SIG-M5 (cell line): ENCODE results near the gene LEO1.

ENCODE experiments used
- DNase-seq: peaks from one replicate; lab custom pipeline; 2025; lab: John Stamatoyannopoulos, UW

Gene LEO1

DNA sequence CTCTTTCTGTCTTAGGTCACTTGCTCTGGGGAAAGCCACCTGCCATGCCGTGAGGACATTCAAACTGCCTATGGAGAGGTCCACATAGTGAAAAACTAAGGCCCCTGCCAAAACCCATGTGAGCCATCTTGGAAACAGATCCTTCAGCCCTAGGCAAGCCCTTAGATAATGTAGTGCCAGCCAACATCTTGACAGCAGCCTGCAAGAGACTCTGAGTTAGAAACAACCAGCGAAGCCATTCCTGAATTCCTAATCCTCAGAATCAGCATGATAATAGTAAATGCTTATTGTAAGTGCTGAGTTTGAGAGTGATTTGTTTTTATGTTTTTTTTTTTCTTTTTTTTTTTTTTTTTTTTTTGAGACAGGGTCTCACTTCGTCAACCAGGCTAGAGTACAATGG, 40.6 kb downstream of the LEO1 start:
- DNase-seq = no peak

- DNase-seq = no peak
These were observed 44.8 kb downstream of the LEO1 start for GRCh38 chr15:51926809-51927208.

GRCh38 chr15:51924156-51925068, 47.2 kb downstream of the LEO1 start:
- DNase-seq = no peak

DNA sequence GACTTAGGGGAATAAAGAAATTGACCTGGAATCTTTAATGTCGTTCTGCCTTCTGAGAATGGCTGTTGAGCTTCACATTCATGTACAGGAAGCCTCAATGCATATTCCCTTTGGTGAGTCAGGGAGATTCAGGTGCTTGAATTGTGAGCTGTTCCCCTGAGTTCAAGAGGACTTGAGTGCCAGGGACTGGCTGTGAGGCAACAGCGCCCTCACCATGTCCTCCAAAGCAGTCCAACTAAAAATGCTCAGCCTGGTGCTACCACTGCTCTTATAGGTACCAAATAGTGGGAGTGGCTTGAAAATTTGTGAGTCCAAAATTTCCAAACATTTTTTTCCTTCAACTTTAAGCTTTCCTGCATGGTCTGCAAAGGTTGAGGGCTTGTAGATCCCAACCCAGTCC, 54.1 kb downstream of the LEO1 start:
- DNase-seq = no peak

DNA sequence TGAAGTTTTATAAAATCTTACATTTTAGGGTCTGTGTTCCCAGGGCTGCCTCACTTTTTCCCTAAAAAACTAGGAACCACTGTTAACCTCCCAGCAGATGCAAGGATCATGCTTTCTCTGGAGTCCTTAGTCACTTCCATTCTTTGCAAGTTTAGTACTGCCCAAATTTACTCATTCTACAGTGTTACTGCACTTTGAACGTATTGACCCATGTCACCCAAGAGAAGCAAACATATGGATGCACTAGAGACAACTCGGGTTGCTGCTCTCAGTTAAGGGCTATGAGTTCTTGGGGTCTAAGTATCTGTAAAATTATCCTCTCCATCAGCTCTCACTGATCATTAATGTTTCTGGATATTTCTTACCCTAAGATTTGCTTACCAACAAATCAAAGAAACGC, 59.0 kb downstream of the LEO1 start:
- DNase-seq = no peak

- no peak for DNase-seq
These were observed 62.0 kb downstream of the LEO1 start for GRCh38 chr15:51909584-51909983.

DNA sequence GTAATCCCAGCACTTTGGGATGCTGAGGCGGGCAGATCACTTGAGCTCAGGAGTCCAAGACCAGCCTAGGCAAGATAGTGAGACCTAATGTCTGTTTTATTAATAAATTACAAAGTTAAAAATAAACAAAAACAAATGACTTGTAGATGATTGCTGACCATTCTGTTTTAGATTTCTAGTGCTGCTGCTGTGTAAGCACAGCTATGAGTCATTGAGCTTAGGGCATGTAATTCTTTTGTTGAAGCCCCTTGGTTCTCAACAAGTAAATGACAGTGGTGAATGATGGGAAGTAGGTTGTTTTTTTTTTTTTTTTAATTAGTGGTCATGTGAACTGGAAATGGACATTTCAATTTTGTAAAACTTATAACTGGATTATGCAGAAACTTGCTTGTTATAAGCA, 63.3 kb downstream of the LEO1 start:
- no peak for DNase-seq

GRCh38 chr15:51907136-51907862, 64.3 kb downstream of the LEO1 start:
- DNase-seq = no peak

GRCh38 chr15:51904931-51905330, 66.6 kb downstream of the LEO1 start:
- no peak for DNase-seq

GRCh38 chr15:51904421-51904820, 67.2 kb downstream of the LEO1 start:
- no peak for DNase-seq

DNA sequence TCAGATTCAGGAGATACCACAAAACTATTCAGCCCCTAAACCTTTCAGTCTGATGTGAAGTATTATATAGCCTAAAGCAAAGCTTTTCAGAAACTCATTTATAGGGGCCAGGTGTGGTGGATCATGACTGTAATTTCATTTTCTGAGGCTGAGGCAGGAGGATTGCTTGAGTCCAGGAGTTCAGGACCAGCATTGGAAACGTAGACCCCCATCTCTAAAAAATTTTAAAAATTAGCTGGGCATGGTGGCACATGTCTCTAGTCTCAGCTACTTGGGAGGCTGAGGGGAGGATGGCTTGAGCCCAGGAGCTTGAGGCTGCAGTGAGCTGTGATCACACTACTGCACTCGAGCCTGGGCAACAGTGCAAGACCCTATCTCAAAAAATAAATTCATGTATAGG, 82.1 kb downstream of the LEO1 start:
- no peak for DNase-seq

DNA sequence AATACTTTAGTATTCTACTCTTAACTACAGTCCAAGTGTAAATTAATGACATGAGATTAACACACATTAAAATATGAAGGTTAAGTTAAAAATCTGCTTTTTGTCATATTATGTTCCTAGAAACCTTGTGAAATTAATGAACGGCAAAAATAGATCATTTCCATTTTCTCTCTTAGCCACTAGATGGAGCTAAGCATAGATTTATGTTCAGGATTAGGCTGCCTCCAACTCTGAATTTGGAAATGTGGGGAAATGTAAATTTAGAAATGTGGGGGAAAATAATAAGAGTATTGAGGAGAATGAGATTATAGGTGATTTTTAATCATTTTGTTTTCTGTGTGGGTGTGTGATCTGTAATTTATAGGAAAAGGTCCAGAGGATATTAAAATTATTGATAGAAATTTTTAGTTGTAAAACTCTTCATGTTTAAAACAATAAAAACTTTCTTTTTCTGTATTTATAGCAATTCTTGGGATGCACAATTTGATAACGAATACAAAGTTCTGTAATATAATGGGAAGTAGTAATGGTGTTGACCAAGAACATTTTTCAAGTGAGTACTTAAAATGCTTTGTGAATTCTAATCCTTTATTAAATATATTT, 82.9 kb downstream of the LEO1 start:
- DNase-seq = peak; percentile 11
